MCF 10A (cell line): Measurements from ENCODE around the gene NBL1. TPM values are rescaled to one million over a fixed set of nuclear protein-coding genes. Genes with fewer than 3 reads are reported as not detected.

ENCODE experiments used
- BruUV-seq: library from RNA; stranded (reverse); fragments of 400-500 nt; replicated peaks from 2 replicates; lab custom pipeline; 2021; lab: Mats Ljungman, UMichigan
- CTCF ChIA-PET: fragments of 300-600 bp; sonication (Branson Sonifier 250); formaldehyde crosslinking; extraction: SDS; loops from one replicate; lab custom pipeline; 2021; ENCODE audit warnings: antibody characterized with exemption, inconsistent platforms; lab: Yijun Ruan, JAX
- POLR2A ChIA-PET: fragments of 300-600, 350-650 bp; sonication (Branson Sonifier 250); formaldehyde crosslinking; extraction: SDS; loops from one replicate; lab custom pipeline; 2020; ENCODE audit warnings: antibody characterized with exemption, inconsistent platforms; lab: Yijun Ruan, JAX
- DNase-seq: peaks from one replicate; pipeline ENCODE4 v3.0.0-alpha.2; 2018; ENCODE audit not compliant: unreplicated experiment
- H3K27ac Mint-ChIP-seq: one replicate; pipeline ENCODE4 v1.8.0; 2022; ENCODE audit warnings: mild to moderate bottlenecking, low read depth, mixed read lengths; ENCODE audit not compliant: unreplicated experiment
- H3K27me3 Mint-ChIP-seq: one replicate; pipeline ENCODE4 v1.8.0; 2022; ENCODE audit warnings: mixed read lengths; ENCODE audit not compliant: insufficient read depth, unreplicated experiment
- H3K36me3 Mint-ChIP-seq: one replicate; pipeline ENCODE4 v1.8.0; 2022; ENCODE audit warnings: mild to moderate bottlenecking, moderate library complexity, mixed read lengths; ENCODE audit not compliant: insufficient read depth, unreplicated experiment
- H3K4me1 Mint-ChIP-seq: one replicate; pipeline ENCODE4 v1.8.0; 2022; ENCODE audit warnings: mixed read lengths; ENCODE audit not compliant: insufficient read depth, unreplicated experiment
- H3K4me3 Mint-ChIP-seq: one replicate; pipeline ENCODE4 v1.8.0; 2022; ENCODE audit warnings: mild to moderate bottlenecking, moderate library complexity, mixed read lengths; ENCODE audit not compliant: unreplicated experiment
- H3K9me3 Mint-ChIP-seq: one replicate; pipeline ENCODE4 v1.8.0; 2022; ENCODE audit warnings: mixed read lengths; ENCODE audit not compliant: unreplicated experiment
- intact Hi-C: fragments of 100-400 bp; cut with micrococcal nuclease; formaldehyde crosslinking; loops from 2 replicates; pipeline ENCODE4 v1.14.1; 2022
- total RNA-seq: library from RNA; stranded (reverse); gene quantifications from 2 replicates; pipeline ENCODE4 v1.2.3, GENCODE V29; 2022
- TF ChIP-seq, protein P1 (sequence below): fragments of 200-600 bp; IDR thresholded peaks from one replicate; pipeline ENCODE4 v1.8.0; 2022; ENCODE audit warnings: antibody characterized with exemption, mild to moderate bottlenecking; ENCODE audit not compliant: unreplicated experiment

NBL1 gene
- total RNA-seq, 1 experiment from 2014 or later = 70.4 TPM

DNA sequence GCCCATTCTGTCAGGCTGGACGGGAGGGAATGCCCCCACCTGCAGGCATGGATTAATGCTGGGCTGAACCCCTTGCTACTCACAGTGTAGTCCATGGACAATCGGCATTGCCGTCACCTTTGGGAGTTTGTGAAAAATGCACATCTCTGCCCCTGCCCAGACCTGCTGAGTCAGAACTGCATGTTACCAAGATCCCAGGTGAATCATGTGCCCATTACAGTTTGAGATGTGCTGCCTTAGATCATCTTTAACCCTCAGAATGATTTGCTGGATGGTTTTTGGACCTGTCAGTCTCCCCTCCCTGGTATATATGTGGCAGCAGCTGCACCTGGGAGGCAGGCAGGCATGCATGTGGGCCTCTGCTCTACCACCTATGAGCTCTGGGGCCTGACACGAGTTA is 35.6 kb downstream of the NBL1 start:
- ChIA-PET POLR2A (no interaction called here), CTCF (no interaction called here)
- Mint-ChIP-seq H3K27ac (no peak overlapping the region), H3K9me3 (no peaks in the 10 kb centered on the region), H3K36me3 (no peaks in the 10 kb centered on the region), H3K27me3 (no peaks in the 10 kb centered on the region), H3K4me1 (peaks cover 17% of the 10 kb centered on the region), H3K4me3 (no peak overlapping the region)
- intact Hi-C loops = no loop called here
- no peak for DNase-seq
- TF ChIP-seq, protein P1, sequence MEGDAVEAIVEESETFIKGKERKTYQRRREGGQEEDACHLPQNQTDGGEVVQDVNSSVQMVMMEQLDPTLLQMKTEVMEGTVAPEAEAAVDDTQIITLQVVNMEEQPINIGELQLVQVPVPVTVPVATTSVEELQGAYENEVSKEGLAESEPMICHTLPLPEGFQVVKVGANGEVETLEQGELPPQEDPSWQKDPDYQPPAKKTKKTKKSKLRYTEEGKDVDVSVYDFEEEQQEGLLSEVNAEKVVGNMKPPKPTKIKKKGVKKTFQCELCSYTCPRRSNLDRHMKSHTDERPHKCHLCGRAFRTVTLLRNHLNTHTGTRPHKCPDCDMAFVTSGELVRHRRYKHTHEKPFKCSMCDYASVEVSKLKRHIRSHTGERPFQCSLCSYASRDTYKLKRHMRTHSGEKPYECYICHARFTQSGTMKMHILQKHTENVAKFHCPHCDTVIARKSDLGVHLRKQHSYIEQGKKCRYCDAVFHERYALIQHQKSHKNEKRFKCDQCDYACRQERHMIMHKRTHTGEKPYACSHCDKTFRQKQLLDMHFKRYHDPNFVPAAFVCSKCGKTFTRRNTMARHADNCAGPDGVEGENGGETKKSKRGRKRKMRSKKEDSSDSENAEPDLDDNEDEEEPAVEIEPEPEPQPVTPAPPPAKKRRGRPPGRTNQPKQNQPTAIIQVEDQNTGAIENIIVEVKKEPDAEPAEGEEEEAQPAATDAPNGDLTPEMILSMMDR = no peak
- no TSS peak for BruUV-seq

DNA sequence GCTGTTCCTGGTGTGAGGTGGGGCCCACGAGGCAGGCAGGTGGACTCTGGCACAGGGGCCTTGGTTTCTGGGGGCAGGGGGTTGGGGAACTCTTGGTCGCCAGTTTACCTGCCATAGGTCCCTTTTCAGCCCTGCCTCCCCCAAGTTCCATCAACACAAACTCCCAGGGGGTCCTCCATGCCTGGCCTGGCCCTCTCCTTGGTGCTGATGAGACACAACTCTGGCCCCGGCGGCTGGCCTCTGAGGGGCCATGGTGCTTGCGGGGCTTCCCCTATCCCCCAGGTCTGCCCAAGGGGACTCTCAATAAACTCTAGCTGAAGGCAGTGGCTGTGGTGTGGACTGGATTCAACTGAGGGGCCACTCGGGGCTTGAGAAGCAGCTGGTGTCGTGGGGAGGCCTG is 36.5 kb downstream of the NBL1 start:
- BruUV-seq = no TSS peak
- CTCF ChIA-PET = interaction anchor here (0.6 to 3.3 kb wide), 4 partner anchors 17 to 172 kb away, joined by 3 to 21 read pairs (median 10); no protein-coding TSS in a partner anchor

DNA sequence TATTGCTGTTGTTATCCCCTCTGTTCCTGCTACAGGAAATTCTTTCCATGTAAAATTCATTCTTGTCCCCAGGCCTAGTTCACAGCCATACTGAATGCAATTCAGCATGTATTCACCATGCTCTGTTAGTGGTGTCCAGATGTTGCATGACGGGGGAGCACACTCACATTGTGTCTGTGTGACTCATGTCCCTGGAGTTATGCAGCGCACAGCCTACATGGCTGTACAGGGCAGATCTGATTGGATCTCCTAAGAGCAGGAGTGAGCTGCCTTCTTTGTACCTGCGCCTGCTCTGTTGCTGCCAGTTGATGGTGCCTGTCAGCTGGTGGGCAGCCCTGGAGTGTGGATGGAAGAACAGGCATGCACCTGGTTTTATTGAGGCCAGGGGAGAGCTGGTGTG is 38.1 kb downstream of the NBL1 start:
- intact Hi-C loops = no loop called here
- no peak overlapping the region for H3K27ac Mint-ChIP-seq
- peaks cover 8% of the 10 kb centered on the region for H3K4me1 Mint-ChIP-seq
- no TSS peak for BruUV-seq
- H3K9me3 Mint-ChIP-seq = no peaks in the 10 kb centered on the region
- H3K36me3 Mint-ChIP-seq = no peaks in the 10 kb centered on the region
- POLR2A ChIA-PET = interaction anchor here (1.0 kb wide), 1 partner anchor 20 kb away, joined by 3 read pairs; no protein-coding TSS in a partner anchor
- TF ChIP-seq, protein P1 = no peak
- H3K4me3 Mint-ChIP-seq = no peak overlapping the region
- no peaks in the 10 kb centered on the region for H3K27me3 Mint-ChIP-seq
- DNase-seq = peak; percentile 75
- CTCF ChIA-PET = interaction anchor here (0.6 to 3.3 kb wide), 4 partner anchors 17 to 128 kb away, joined by 3 to 18 read pairs (median 4); no protein-coding TSS in a partner anchor

More for the DNA sequence above, 36.5 kb downstream of the NBL1 start:
- peaks cover 17% of the 10 kb centered on the region for H3K4me1 Mint-ChIP-seq
- intact Hi-C loops = no loop called here
- H3K27me3 Mint-ChIP-seq = no peaks in the 10 kb centered on the region
- TF ChIP-seq, protein P1 = no peak
- H3K9me3 Mint-ChIP-seq = no peaks in the 10 kb centered on the region
- no peak overlapping the region for H3K27ac Mint-ChIP-seq
- POLR2A ChIA-PET = interaction anchor here (0.7 kb wide), 1 partner anchor 19 kb away, joined by 3 read pairs; no protein-coding TSS in a partner anchor
- H3K36me3 Mint-ChIP-seq = no peaks in the 10 kb centered on the region
- no peak overlapping the region for H3K4me3 Mint-ChIP-seq
- DNase-seq = no peak

DNA sequence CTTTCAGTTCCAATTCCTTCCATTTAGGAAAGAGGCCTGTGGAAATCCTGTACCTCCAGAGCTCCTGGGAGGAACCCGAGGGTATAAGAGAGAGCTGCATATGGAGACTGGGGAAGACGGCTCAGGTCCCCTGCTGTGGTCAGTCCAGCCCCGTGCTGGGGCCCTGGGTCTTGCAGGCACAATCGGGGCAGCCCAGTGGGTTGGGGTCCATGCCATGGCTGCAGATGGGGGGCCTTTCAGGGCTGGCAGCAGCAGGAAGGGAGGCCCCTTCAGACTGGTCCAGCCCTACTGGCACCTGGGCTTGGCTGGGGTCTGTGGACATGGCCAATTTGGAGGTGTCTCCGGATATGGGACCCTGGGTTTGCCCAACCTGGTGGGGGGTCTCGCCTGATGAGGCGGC is 38.8 kb downstream of the NBL1 start:
- Mint-ChIP-seq H3K9me3 (no peaks in the 10 kb centered on the region), H3K4me1 (peaks cover 8% of the 10 kb centered on the region), H3K27ac (no peak overlapping the region), H3K36me3 (no peaks in the 10 kb centered on the region), H3K4me3 (no peak overlapping the region), H3K27me3 (no peaks in the 10 kb centered on the region)
- DNase-seq = no peak
- intact Hi-C loops = no loop called here
- TF ChIP-seq, protein P1 = no peak
- CTCF ChIA-PET = interaction anchor here (0.6 to 3.3 kb wide), 4 partner anchors 22 to 129 kb away, joined by 3 to 18 read pairs (median 4); no protein-coding TSS in a partner anchor
- POLR2A ChIA-PET = no interaction called here
- no TSS peak for BruUV-seq
